HL-60 (cell line): ENCODE results near the gene PPP1R1A.

Experiments used
- GABPA ChIP-seq: IDR thresholded peaks from 2 replicates; pipeline ENCODE4 v1.6.1; 2012; ENCODE audit warnings: low read depth
- POLR2AphosphoS5 ChIP-seq: IDR thresholded peaks from 2 replicates; pipeline ENCODE4 v1.6.1; 2012; ENCODE audit warnings: low read depth
- TF ChIP-seq, protein P1 (sequence below): IDR thresholded peaks from 2 replicates; pipeline ENCODE4 v1.6.1; 2012; ENCODE audit warnings: low read depth; ENCODE audit not compliant: insufficient replicate concordance
- TF ChIP-seq, protein P2 (sequence below): IDR thresholded peaks from one replicate; pipeline ENCODE4 v1.5.1; 2011; ENCODE audit warnings: low read length, control low read depth, inconsistent platforms; ENCODE audit not compliant: insufficient read depth

DNA sequence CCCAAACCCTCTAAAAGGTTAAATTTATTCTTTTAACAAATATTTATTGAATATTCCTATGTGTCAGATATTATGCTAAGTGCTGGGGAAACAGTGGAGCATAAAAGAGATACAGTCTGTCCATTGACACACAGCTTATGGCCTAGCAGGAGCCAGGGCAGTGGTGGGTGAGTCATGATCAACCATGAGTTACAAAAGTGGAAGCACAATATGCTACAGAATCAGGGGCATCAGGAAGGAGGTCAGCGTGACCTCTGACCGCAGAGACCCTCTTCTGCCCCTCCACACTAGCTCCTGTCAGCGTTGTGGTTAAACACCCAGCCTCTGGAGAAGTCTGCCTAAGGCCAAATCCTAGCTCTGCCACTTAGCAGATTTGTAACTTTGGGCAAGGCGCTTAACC lies 4.7 kb upstream of the PPP1R1A start:
- TF ChIP-seq, protein P1, sequence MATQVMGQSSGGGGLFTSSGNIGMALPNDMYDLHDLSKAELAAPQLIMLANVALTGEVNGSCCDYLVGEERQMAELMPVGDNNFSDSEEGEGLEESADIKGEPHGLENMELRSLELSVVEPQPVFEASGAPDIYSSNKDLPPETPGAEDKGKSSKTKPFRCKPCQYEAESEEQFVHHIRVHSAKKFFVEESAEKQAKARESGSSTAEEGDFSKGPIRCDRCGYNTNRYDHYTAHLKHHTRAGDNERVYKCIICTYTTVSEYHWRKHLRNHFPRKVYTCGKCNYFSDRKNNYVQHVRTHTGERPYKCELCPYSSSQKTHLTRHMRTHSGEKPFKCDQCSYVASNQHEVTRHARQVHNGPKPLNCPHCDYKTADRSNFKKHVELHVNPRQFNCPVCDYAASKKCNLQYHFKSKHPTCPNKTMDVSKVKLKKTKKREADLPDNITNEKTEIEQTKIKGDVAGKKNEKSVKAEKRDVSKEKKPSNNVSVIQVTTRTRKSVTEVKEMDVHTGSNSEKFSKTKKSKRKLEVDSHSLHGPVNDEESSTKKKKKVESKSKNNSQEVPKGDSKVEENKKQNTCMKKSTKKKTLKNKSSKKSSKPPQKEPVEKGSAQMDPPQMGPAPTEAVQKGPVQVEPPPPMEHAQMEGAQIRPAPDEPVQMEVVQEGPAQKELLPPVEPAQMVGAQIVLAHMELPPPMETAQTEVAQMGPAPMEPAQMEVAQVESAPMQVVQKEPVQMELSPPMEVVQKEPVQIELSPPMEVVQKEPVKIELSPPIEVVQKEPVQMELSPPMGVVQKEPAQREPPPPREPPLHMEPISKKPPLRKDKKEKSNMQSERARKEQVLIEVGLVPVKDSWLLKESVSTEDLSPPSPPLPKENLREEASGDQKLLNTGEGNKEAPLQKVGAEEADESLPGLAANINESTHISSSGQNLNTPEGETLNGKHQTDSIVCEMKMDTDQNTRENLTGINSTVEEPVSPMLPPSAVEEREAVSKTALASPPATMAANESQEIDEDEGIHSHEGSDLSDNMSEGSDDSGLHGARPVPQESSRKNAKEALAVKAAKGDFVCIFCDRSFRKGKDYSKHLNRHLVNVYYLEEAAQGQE: no peak
- TF ChIP-seq, protein P2, sequence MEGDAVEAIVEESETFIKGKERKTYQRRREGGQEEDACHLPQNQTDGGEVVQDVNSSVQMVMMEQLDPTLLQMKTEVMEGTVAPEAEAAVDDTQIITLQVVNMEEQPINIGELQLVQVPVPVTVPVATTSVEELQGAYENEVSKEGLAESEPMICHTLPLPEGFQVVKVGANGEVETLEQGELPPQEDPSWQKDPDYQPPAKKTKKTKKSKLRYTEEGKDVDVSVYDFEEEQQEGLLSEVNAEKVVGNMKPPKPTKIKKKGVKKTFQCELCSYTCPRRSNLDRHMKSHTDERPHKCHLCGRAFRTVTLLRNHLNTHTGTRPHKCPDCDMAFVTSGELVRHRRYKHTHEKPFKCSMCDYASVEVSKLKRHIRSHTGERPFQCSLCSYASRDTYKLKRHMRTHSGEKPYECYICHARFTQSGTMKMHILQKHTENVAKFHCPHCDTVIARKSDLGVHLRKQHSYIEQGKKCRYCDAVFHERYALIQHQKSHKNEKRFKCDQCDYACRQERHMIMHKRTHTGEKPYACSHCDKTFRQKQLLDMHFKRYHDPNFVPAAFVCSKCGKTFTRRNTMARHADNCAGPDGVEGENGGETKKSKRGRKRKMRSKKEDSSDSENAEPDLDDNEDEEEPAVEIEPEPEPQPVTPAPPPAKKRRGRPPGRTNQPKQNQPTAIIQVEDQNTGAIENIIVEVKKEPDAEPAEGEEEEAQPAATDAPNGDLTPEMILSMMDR: no peak
- no peak for TF ChIP-seq POLR2AphosphoS5
- TF ChIP-seq GABPA: no peak
